CD1c-positive myeloid dendritic cell (primary cell): ENCODE data around the gene JMJD8.
"Not testable (repeated sequence)": the region's sequence is repeated elsewhere in the genome, so short reads cannot be mapped to it uniquely, and the experiment has no call there.

Experiments
- DNase-seq: peaks from one replicate; pipeline ENCODE4 v3.0.0-alpha.2; 2016; ENCODE audit errors: extremely low spot score

The JMJD8 gene

GRCh38 chr16:708959-709358, 24.8 kb upstream of the JMJD8 start:
- no peak for DNase-seq

GRCh38 chr16:708019-708418, 23.9 kb upstream of the JMJD8 start:
- no peak for DNase-seq

- no peak for DNase-seq
Observed at GRCh38 chr16:707062-707538, 23.0 kb upstream of the JMJD8 start.

- DNase-seq = no peak
Observed at GRCh38 chr16:706189-707061, 22.3 kb upstream of the JMJD8 start.

GRCh38 chr16:705431-706188, 21.5 kb upstream of the JMJD8 start, which contains the start of gene FBXL16:
FBXL16 (minus strand) TSS chr16:705801; CDS start chr16:697405, 8,396 bp downstream.
- DNase-seq = no peak

- DNase-seq = no peak
Observed at GRCh38 chr16:704552-705380, 20.6 kb upstream of the JMJD8 start.

GRCh38 chr16:704047-704446, 19.9 kb upstream of the JMJD8 start:
- DNase-seq = no peak

- no peak for DNase-seq
Observed at GRCh38 chr16:703406-703805, 19.3 kb upstream of the JMJD8 start.

- DNase-seq = no peak
Observed at GRCh38 chr16:702341-702740, 18.2 kb upstream of the JMJD8 start.

- DNase-seq = peak; percentile 27
Observed at GRCh38 chr16:700684-701584, 16.8 kb upstream of the JMJD8 start.

GRCh38 chr16:698911-699671, 15.0 kb upstream of the JMJD8 start:
- no peak for DNase-seq

GRCh38 chr16:695355-696089, 11.4 kb upstream of the JMJD8 start:
- DNase-seq = peak; percentile 54

GRCh38 chr16:694863-695354, 10.8 kb upstream of the JMJD8 start:
- DNase-seq = no peak

GRCh38 chr16:694187-694862, 10.2 kb upstream of the JMJD8 start:
- DNase-seq = no peak

- DNase-seq = no peak
Observed at GRCh38 chr16:693766-694165, 9.6 kb upstream of the JMJD8 start.

- DNase-seq = no peak
Observed at GRCh38 chr16:693364-693763, 9.2 kb upstream of the JMJD8 start.

- no peak for DNase-seq
Observed at GRCh38 chr16:692356-693108, 8.4 kb upstream of the JMJD8 start.

- not testable (repeated sequence) for DNase-seq
Observed at GRCh38 chr16:691242-691641, 7.1 kb upstream of the JMJD8 start.
